Esophagus squamous epithelium (tissue), 5 donors: ENCODE data around the gene PLOD1. TPM values are rescaled to one million over a fixed set of nuclear protein-coding genes. Genes with fewer than 3 reads are reported as not detected.
A peak's percentile ranks its signal among the peaks of the same experiment; 100 is the strongest.
"Not testable (repeated sequence)": the region's sequence is repeated elsewhere in the genome, so short reads cannot be mapped to it uniquely, and the experiment has no call there.

Experiments used
- DNase-seq: peaks from one replicate; lab custom pipeline; 2025; lab: John Stamatoyannopoulos, UW
- H3K27ac ChIP-seq, 4 donors: fragments of 200-600 bp; sonication (generic); one replicate each; pipeline ENCODE4 v1.5.1; 2016 to 2019; ENCODE audit warnings: mild to moderate bottlenecking in 1 of 4
- H3K27me3 ChIP-seq, 4 donors: fragments of 200-600 bp; sonication (generic); 1 replicate in 3 of 4; 2 replicates in 1 of 4; pipeline versions ENCODE4 v1.5.1 to v1.6.0; 2017 to 2021; ENCODE audit warnings: antibody characterized with exemption in 1 of 4
- H3K36me3 ChIP-seq, 3 donors: fragments of 200-600 bp; sonication (generic); one replicate each; pipeline ENCODE4 v1.5.1; 2016 to 2019
- H3K4me1 ChIP-seq, 3 donors: fragments of 200-600 bp; sonication (generic); one replicate each; pipeline ENCODE4 v1.5.1; 2017 to 2019
- H3K4me3 ChIP-seq, 4 donors: fragments of 200-600 bp; sonication (generic); 1 replicate in 3 of 4; 2 replicates in 1 of 4; pipeline ENCODE4 v1.5.1; 2016 to 2019; ENCODE audit warnings: mild to moderate bottlenecking in 2 of 4, moderate library complexity in 1 of 4
- H3K9me3 ChIP-seq, 3 donors: fragments of 200-600 bp; sonication (generic); one replicate each; pipeline ENCODE4 v1.5.1; 2016 to 2019
- CTCF ChIP-seq, 6 experiments: fragments of 450-650 bp in 4 of 6; fragments of 200-600 bp in 2 of 6; sonication (generic) in 2 of 6; IDR thresholded peaks; one replicate each; pipeline ENCODE4 v1.5.1; 2016 to 2019; ENCODE audit warnings: antibody characterized with exemption in 6 of 6, mild to moderate bottlenecking in 4 of 6, moderate library complexity in 4 of 6
- POLR2A ChIP-seq, 4 donors: fragments of 450-650 bp; IDR thresholded peaks; one replicate each; pipeline ENCODE4 v1.6.1; 2017; ENCODE audit warnings: antibody characterized with exemption in 4 of 4, mild to moderate bottlenecking in 4 of 4, moderate library complexity in 3 of 4
- WGBS, 2 donors: methylation state at CpG; one replicate each; pipeline ENCODE4 v1.1.5; 2018; 5-methylcytosine and 5-hydroxymethylcytosine counted together
- intact Hi-C: fragments of 100-400 bp; cut with DNase I; formaldehyde crosslinking; loops from one replicate; pipeline ENCODE4 v1.15.0; 2022
- total RNA-seq, 4 donors: library from RNA; depleted of rRNA; stranded (reverse); fragments of >200 nt; gene quantifications; one replicate each; pipeline ENCODE4 v1.1.0, GENCODE V29; 2016
- donor health status: DM: yes; HTN: yes; CAD: no.

The PLOD1 gene
- total RNA-seq, 4 donors from 2014 or later = 29.8 to 38.1 (median 34.3) TPM

GRCh38 chr1:11921022-11921421 is 13.5 kb upstream of the PLOD1 start:
- Histone ChIP-seq H3K4me1 (peaks cover 44 to 76% (median 53%) of the 10 kb centered on the region in 3 donors), H3K27me3 (no peaks in the 10 kb centered on the region), H3K27ac (no peak overlapping the region), H3K4me3 (no peak overlapping the region), H3K9me3 (no peaks in the 10 kb centered on the region), H3K36me3 (peaks cover 5 to 71% (median 13%) of the 10 kb centered on the region in 3 donors)
- TF ChIP-seq POLR2A (IDR thresholded peaks at IDR 0.05) (no peak), CTCF (IDR thresholded peaks at IDR 0.05) (no peak)
- DNase-seq = no peak
- intact Hi-C loops = no loop called here
- 81 to 83% methylated on average over 9 of the region's 9 CpGs for WGBS, 2 donors

- Histone ChIP-seq H3K9me3 (no peaks in the 10 kb centered on the region), H3K4me1 (peaks cover 50 to 90% (median 53%) of the 10 kb centered on the region in 3 donors), H3K27ac (no peak overlapping the region), H3K27me3 (no peaks in the 10 kb centered on the region), H3K36me3 (peaks cover 5 to 57% (median 13%) of the 10 kb centered on the region in 3 donors), H3K4me3 (peak overlapping the region in 1 of 4 donors; percentile 78)
- 78 to 84% methylated on average over 9 to 10 of the region's 24 CpGs for WGBS, 2 donors
- TF ChIP-seq POLR2A (IDR thresholded peaks at IDR 0.05) (no peak), CTCF (IDR thresholded peaks at IDR 0.05) (no peak)
- intact Hi-C loops = no loop called here
- DNase-seq = no peak
Measured at GRCh38 chr1:11923069-11923826, 11.3 kb upstream of the PLOD1 start.

- peaks cover 45 to 90% (median 48%) of the 10 kb centered on the region in 3 donors for H3K4me1 ChIP-seq
- no peaks in the 10 kb centered on the region for H3K9me3 ChIP-seq
- peaks cover 5 to 52% (median 13%) of the 10 kb centered on the region in 3 donors for H3K36me3 ChIP-seq
- DNase-seq = no peak
- H3K27ac ChIP-seq = no peak overlapping the region
- TF ChIP-seq POLR2A (IDR thresholded peaks at IDR 0.05) = no peak
- no peak for TF ChIP-seq CTCF (IDR thresholded peaks at IDR 0.05)
- H3K27me3 ChIP-seq = no peaks in the 10 kb centered on the region
- H3K4me3 ChIP-seq = peak overlapping the region in 1 of 4 donors; percentile 78
- 41 to 59% methylated on average over 4 to 5 of the region's 5 CpGs for WGBS, 2 donors
- intact Hi-C loops = no loop called here
Measured at GRCh38 chr1:11923827-11924113, 10.7 kb upstream of the PLOD1 start.

- Histone ChIP-seq H3K9me3 (no peaks in the 10 kb centered on the region), H3K4me3 (peak overlapping the region; percentile 58 to 81 (median 69)), H3K4me1 (peaks cover 44 to 87% (median 47%) of the 10 kb centered on the region in 3 donors), H3K27me3 (no peaks in the 10 kb centered on the region), H3K36me3 (peaks cover 5 to 44% (median 12%) of the 10 kb centered on the region in 3 donors), H3K27ac (peak overlapping the region in 1 of 4 donors; percentile 53)
- DNase-seq = no peak
- TF ChIP-seq CTCF (IDR thresholded peaks at IDR 0.05) (no peak), POLR2A (IDR thresholded peaks at IDR 0.05) (no peak)
- intact Hi-C loops = no loop called here
- WGBS, 2 donors = 38 to 46% methylated on average over 12 to 14 of the region's 16 CpGs
Measured at GRCh38 chr1:11924334-11925195, 10.0 kb upstream of the PLOD1 start.

- H3K27me3 ChIP-seq, intact Hi-C loops, H3K9me3 ChIP-seq, DNase-seq: not testable (repeated sequence)
- 20% methylated on average over 3 of the region's 54 CpGs; no CpG with 5 or more reads in 1 of the 2 donors for WGBS, 2 donors
- peak overlapping the region; percentile 58 to 81 (median 69) for H3K4me3 ChIP-seq
- peaks cover 45 to 87% (median 47%) of the 10 kb centered on the region in 3 donors for H3K4me1 ChIP-seq
- H3K36me3 ChIP-seq = peaks cover 5 to 36% (median 10%) of the 10 kb centered on the region in 3 donors
- H3K27ac ChIP-seq = peak overlapping the region; percentile 53 to 83 (median 82)
Measured at GRCh38 chr1:11925196-11925937, 9.2 kb upstream of the PLOD1 start.
